NCI-H524 (cell line): ENCODE data around the gene ONECUT1.
A peak's percentile ranks its signal among the peaks of the same experiment; 100 is the strongest.

Source experiments
- DNase-seq, 2 experiments: peaks; one replicate each; lab custom pipeline; 2025; lab: John Stamatoyannopoulos, UW

Gene ONECUT1

GRCh38 chr15:52796753-52797520 is 6.8 kb upstream of the ONECUT1 start:
- DNase-seq: no peak

- DNase-seq: no peak
Observed at GRCh38 chr15:52796228-52796521, 6.0 kb upstream of the ONECUT1 start.

GRCh38 chr15:52795464-52796227 is 5.5 kb upstream of the ONECUT1 start:
- DNase-seq: no peak

- DNase-seq: no peak
Observed at GRCh38 chr15:52794665-52795463, 4.7 kb upstream of the ONECUT1 start.

- DNase-seq: no peak
Observed at GRCh38 chr15:52791776-52792175, 1.6 kb upstream of the ONECUT1 start.

GRCh38 chr15:52790941-52791751 is 1.0 kb upstream of the ONECUT1 start:
- DNase-seq: peak in 1 of 2 experiments; percentile 41

GRCh38 chr15:52789601-52790168 is 451 bp downstream of the ONECUT1 start:
- DNase-seq: peak in 1 of 2 experiments; percentile 52

GRCh38 chr15:52789008-52789600 is 1.0 kb downstream of the ONECUT1 start:
- no peak for DNase-seq

GRCh38 chr15:52788099-52788986 is 1.8 kb downstream of the ONECUT1 start:
- peak in 1 of 2 experiments; percentile 39 for DNase-seq

- DNase-seq: peak in 1 of 2 experiments; percentile 36
Observed at GRCh38 chr15:52787549-52788098, 2.5 kb downstream of the ONECUT1 start.

- DNase-seq: peak in 1 of 2 experiments; percentile 37
Observed at GRCh38 chr15:52787123-52787503, 3.0 kb downstream of the ONECUT1 start.

- DNase-seq: no peak
Observed at GRCh38 chr15:52786436-52787122, 3.6 kb downstream of the ONECUT1 start.

- DNase-seq: peak in 1 of 2 experiments; percentile 24
Observed at GRCh38 chr15:52785672-52786406, 4.3 kb downstream of the ONECUT1 start.

- peak in 1 of 2 experiments; percentile 74 for DNase-seq
Observed at GRCh38 chr15:52784799-52785671, 5.1 kb downstream of the ONECUT1 start.

GRCh38 chr15:52783929-52784798 is 6.0 kb downstream of the ONECUT1 start:
- DNase-seq: peak in 1 of 2 experiments; percentile 80

GRCh38 chr15:52783191-52783829 is 6.8 kb downstream of the ONECUT1 start:
- DNase-seq: no peak
